SK-N-SH (cell line): ENCODE measurements around the gene ZNF462.

ENCODE experiments used
- CTCF ChIP-seq: fragments of 200-600 bp; sonication (generic); IDR thresholded peaks from 2 replicates; pipeline ENCODE4 v1.6.1; 2017; ENCODE audit warnings: antibody characterized with exemption, mild to moderate bottlenecking, moderate library complexity
- REST ChIP-seq: IDR thresholded peaks from 2 replicates; pipeline ENCODE4 v1.6.1; 2012; ENCODE audit warnings: mild to moderate bottlenecking, low read depth, low read length, moderate library complexity

GRCh38 chr9:106961623-106962022 is 98.7 kb downstream of the ZNF462 start:
- TF ChIP-seq CTCF (no peak), REST (no peak)
